ENCODE results near the gene FAM50B. TPM values are rescaled to one million over a fixed set of nuclear protein-coding genes. Genes with fewer than 3 reads are reported as not detected.

FAM50B gene
- total and polyA plus RNA-seq, 2 donors from 2014 or later: 13.2 to 24.8 TPM

GRCh38 chr6:3847521-3847920, 1.7 kb upstream of the FAM50B start:
- DNase-seq (no peak), FAIRE-seq (no peak)
- peaks cover 0 to 8% (median 2%) of the 10 kb centered on the region in 3 donors for H3K4me1 ChIP-seq (ENCODE audit: control insufficient read depth in 2 of 3, insufficient read depth in 2 of 3, low read depth in 1 of 3, low read length in 3 of 3)
- no peak for TF ChIP-seq CTCF (IDR thresholded peaks at IDR 0.05; ENCODE audit: borderline replicate concordance, extremely low read depth, insufficient read depth)
- no peaks in the 10 kb centered on the region for H3K36me3 ChIP-seq (ENCODE audit: control insufficient read depth in 2 of 3, insufficient read depth in 3 of 3, low read length in 3 of 3)
- H3K27me3 ChIP-seq (ENCODE audit: control insufficient read depth, insufficient read depth, low read length): no peaks in the 10 kb centered on the region
- no peaks in the 10 kb centered on the region for H3K9me3 ChIP-seq (ENCODE audit: control insufficient read depth in 2 of 3, insufficient read depth in 1 of 3, low read length in 3 of 3)
- H3K9ac ChIP-seq (ENCODE audit: low read length in 3 of 3): no peak overlapping the region
- intact Hi-C loops (cut with DNase I): no loop called here
- no peak overlapping the region for H3K27ac ChIP-seq (ENCODE audit: low read depth in 2 of 2, low read length in 2 of 2)
- H3K4me3 ChIP-seq (ENCODE audit: low read length in 3 of 3): no peak overlapping the region

GRCh38 chr6:3848380-3848779, 793 bp upstream of the FAM50B start:
- Histone ChIP-seq H3K4me1 (ENCODE audit: control insufficient read depth in 2 of 3, insufficient read depth in 2 of 3, low read depth in 1 of 3, low read length in 3 of 3) (peaks cover 0 to 8% (median 2%) of the 10 kb centered on the region in 3 donors), H3K36me3 (ENCODE audit: control insufficient read depth in 2 of 3, insufficient read depth in 3 of 3, low read length in 3 of 3) (no peaks in the 10 kb centered on the region), H3K27me3 (ENCODE audit: control insufficient read depth, insufficient read depth, low read length) (no peaks in the 10 kb centered on the region), H3K9ac (ENCODE audit: low read length in 3 of 3) (peak overlapping the region in 2 of 3 donors; percentile 19 to 63), H3K9me3 (ENCODE audit: control insufficient read depth in 2 of 3, insufficient read depth in 1 of 3, low read length in 3 of 3) (no peaks in the 10 kb centered on the region), H3K4me3 (ENCODE audit: low read length in 3 of 3) (peak overlapping the region; percentile 28 to 60 (median 49)), H3K27ac (ENCODE audit: low read depth in 2 of 2, low read length in 2 of 2) (peak overlapping the region; percentile 56 to 60)
- TF ChIP-seq CTCF (IDR thresholded peaks at IDR 0.05; ENCODE audit: borderline replicate concordance, extremely low read depth, insufficient read depth): no peak
- peak in 2 of 5 donors; percentile 39 to 41 for DNase-seq
- no peak for FAIRE-seq
- intact Hi-C loops (cut with DNase I): no loop called here

GRCh38 chr6:3849681-3850450, 693 bp downstream of the FAM50B start:
- intact Hi-C loops (cut with DNase I): no loop called here
- Histone ChIP-seq H3K36me3 (ENCODE audit: control insufficient read depth in 2 of 3, insufficient read depth in 3 of 3, low read length in 3 of 3) (no peaks in the 10 kb centered on the region), H3K4me3 (ENCODE audit: low read length in 3 of 3) (peak overlapping the region; percentile 61 to 78 (median 74)), H3K27me3 (ENCODE audit: control insufficient read depth, insufficient read depth, low read length) (no peaks in the 10 kb centered on the region), H3K27ac (ENCODE audit: low read depth in 2 of 2, low read length in 2 of 2) (peak overlapping the region; percentile 77 to 79), H3K9me3 (ENCODE audit: control insufficient read depth in 2 of 3, insufficient read depth in 1 of 3, low read length in 3 of 3) (no peaks in the 10 kb centered on the region), H3K9ac (ENCODE audit: low read length in 3 of 3) (peak overlapping the region; percentile 1 to 65 (median 57)), H3K4me1 (ENCODE audit: control insufficient read depth in 2 of 3, insufficient read depth in 2 of 3, low read depth in 1 of 3, low read length in 3 of 3) (peaks cover 0 to 8% (median 2%) of the 10 kb centered on the region in 3 donors)
- no peak for FAIRE-seq
- DNase-seq: peak; percentile 42 to 74 (median 51)
- TF ChIP-seq CTCF (IDR thresholded peaks at IDR 0.05; ENCODE audit: borderline replicate concordance, extremely low read depth, insufficient read depth): no peak

Data from kidney (tissue), 14 donors.